ENCODE measurements around the gene HELZ2. TPM values are rescaled to one million over a fixed set of nuclear protein-coding genes. Genes with fewer than 3 reads are reported as not detected.

The HELZ2 gene
- polyA plus RNA-seq, 1 of the 3 experiments (the other 2 are of a cell fraction) = 7.6 TPM

DNA sequence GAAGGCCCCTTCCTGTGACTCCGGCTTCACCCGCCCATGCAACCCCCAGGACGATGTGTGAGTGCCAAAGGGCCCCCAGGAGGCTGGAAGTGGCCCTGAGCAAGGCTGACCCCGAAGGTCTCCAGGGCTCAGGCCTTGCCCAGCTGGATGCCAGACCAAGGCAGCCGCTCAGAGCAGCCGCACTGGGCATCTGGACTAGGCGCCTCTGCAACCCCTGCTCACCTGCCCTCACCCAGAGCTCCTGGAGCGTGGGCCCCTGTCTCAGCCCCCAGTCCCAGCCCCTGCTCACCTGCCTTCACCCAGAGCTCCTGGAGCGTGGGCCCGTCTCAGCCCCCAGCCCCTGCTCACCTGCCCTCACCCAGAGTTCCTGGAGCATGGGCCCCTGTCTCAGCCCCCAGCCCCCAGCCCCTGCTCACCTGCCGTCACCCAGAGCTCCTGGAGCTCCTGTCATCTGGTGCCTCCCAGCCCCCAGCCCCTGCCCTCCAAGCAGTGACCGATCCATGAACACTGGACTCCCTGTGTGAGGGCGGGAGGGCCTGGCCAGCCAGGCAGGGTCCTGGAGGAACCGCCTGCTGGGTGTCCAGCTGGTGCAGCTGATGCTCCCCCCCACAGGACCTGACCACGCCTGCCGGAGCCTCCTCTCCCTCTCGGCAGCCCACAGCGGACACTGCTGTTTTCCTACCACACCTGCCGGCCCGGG is 27.6 kb downstream of the HELZ2 start (continued):
- TF ChIP-seq, protein P1, sequence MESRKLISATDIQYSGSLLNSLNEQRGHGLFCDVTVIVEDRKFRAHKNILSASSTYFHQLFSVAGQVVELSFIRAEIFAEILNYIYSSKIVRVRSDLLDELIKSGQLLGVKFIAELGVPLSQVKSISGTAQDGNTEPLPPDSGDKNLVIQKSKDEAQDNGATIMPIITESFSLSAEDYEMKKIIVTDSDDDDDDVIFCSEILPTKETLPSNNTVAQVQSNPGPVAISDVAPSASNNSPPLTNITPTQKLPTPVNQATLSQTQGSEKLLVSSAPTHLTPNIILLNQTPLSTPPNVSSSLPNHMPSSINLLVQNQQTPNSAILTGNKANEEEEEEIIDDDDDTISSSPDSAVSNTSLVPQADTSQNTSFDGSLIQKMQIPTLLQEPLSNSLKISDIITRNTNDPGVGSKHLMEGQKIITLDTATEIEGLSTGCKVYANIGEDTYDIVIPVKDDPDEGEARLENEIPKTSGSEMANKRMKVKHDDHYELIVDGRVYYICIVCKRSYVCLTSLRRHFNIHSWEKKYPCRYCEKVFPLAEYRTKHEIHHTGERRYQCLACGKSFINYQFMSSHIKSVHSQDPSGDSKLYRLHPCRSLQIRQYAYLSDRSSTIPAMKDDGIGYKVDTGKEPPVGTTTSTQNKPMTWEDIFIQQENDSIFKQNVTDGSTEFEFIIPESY (IDR thresholded peaks at IDR 0.05; ENCODE audit: borderline replicate concordance, low read depth) = no peak
- TF ChIP-seq, protein P2, sequence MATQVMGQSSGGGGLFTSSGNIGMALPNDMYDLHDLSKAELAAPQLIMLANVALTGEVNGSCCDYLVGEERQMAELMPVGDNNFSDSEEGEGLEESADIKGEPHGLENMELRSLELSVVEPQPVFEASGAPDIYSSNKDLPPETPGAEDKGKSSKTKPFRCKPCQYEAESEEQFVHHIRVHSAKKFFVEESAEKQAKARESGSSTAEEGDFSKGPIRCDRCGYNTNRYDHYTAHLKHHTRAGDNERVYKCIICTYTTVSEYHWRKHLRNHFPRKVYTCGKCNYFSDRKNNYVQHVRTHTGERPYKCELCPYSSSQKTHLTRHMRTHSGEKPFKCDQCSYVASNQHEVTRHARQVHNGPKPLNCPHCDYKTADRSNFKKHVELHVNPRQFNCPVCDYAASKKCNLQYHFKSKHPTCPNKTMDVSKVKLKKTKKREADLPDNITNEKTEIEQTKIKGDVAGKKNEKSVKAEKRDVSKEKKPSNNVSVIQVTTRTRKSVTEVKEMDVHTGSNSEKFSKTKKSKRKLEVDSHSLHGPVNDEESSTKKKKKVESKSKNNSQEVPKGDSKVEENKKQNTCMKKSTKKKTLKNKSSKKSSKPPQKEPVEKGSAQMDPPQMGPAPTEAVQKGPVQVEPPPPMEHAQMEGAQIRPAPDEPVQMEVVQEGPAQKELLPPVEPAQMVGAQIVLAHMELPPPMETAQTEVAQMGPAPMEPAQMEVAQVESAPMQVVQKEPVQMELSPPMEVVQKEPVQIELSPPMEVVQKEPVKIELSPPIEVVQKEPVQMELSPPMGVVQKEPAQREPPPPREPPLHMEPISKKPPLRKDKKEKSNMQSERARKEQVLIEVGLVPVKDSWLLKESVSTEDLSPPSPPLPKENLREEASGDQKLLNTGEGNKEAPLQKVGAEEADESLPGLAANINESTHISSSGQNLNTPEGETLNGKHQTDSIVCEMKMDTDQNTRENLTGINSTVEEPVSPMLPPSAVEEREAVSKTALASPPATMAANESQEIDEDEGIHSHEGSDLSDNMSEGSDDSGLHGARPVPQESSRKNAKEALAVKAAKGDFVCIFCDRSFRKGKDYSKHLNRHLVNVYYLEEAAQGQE (IDR thresholded peaks at IDR 0.05; ENCODE audit: low read depth, low read length) = no peak
- no peak for TF ChIP-seq FOSL2 (IDR thresholded peaks at IDR 0.05; ENCODE audit: borderline replicate concordance, low read depth)
- TF ChIP-seq, protein P3, sequence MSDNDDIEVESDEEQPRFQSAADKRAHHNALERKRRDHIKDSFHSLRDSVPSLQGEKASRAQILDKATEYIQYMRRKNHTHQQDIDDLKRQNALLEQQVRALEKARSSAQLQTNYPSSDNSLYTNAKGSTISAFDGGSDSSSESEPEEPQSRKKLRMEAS (IDR thresholded peaks at IDR 0.05; ENCODE audit: low read depth) = no peak

DNA sequence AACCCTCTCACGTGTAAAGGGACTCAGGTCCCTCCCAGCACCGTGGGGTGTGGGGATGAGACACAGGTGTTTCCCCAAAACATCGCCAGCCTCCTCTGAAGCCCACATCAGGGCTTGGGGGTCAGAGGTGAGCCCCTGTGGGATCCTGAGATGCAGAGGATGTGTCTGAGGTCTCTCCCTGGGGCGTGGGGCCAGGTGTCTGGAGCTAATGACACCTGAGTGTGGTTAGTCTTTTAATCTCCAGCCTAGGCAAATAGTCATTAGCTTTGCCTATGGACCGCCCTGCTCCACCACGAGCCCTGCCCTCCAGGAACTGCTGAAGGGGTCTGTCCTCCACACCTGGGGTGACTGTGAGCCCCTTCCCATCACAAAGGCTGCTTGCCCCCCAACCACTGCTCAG is 28.2 kb downstream of the HELZ2 start:
- DNase-seq = no peak
- Histone ChIP-seq H3F3A (replicated peaks; ENCODE audit: insufficient read depth) (no peaks in the 10 kb centered on the region), H3K36me3 (replicated peaks in 1 of 2; ENCODE audit: control insufficient read depth in 1 of 2, insufficient read depth in 2 of 2, low read length in 1 of 2) (no peaks in the 10 kb centered on the region), H3K4me3 (ENCODE audit: low read depth in 2 of 2, low read length in 1 of 2) (no peak overlapping the region), H3K4me1 (ENCODE audit: control insufficient read depth in 1 of 2, insufficient read depth in 2 of 2, low read depth in 1 of 2, low read length in 1 of 2) (peaks cover 0 to 3% of the 10 kb centered on the region in 2 experiments; a peak in 1 of 4 replicates), H3K27me3 (ENCODE audit: insufficient read depth) (no peaks in the 10 kb centered on the region), H3K9me3 (no peaks in the 10 kb centered on the region), H4K20me1 (ENCODE audit: insufficient read depth) (no peaks in the 10 kb centered on the region), H3K27ac (ENCODE audit: low read depth in 2 of 2, low read length in 1 of 2) (no peak overlapping the region), H3K79me2 (ENCODE audit: insufficient read depth) (no peaks in the 10 kb centered on the region), H3K9me2 (no peaks in the 10 kb centered on the region), H3K4me2 (no peak overlapping the region), H3K9ac (no peak overlapping the region), H2AFZ (ENCODE audit: low read depth) (no peak overlapping the region)
- WGBS (ENCODE audit: low lambda C conversion rate) = 61% methylated on average over 4 of the region's 6 CpGs
- CTCF ChIA-PET = interaction anchor here (1.7 to 8.2 kb wide), 2 partner anchors 7 to 428 kb away, joined by 4 to 66 read pairs; partner anchors contain the start of gene PTK6
- POLR2A ChIA-PET = no interaction called here
- TF ChIP-seq, protein P4, sequence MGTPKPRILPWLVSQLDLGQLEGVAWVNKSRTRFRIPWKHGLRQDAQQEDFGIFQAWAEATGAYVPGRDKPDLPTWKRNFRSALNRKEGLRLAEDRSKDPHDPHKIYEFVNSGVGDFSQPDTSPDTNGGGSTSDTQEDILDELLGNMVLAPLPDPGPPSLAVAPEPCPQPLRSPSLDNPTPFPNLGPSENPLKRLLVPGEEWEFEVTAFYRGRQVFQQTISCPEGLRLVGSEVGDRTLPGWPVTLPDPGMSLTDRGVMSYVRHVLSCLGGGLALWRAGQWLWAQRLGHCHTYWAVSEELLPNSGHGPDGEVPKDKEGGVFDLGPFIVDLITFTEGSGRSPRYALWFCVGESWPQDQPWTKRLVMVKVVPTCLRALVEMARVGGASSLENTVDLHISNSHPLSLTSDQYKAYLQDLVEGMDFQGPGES (IDR thresholded peaks at IDR 0.05; ENCODE audit: low read depth, low read length) = no peak
- TF ChIP-seq, protein P1 (IDR thresholded peaks at IDR 0.05; ENCODE audit: borderline replicate concordance, low read depth) = no peak
- TF ChIP-seq TEAD4 (IDR thresholded peaks at IDR 0.05; ENCODE audit: borderline replicate concordance, insufficient read depth) = no peak
- TF ChIP-seq EP300 (IDR thresholded peaks at IDR 0.05; ENCODE audit: borderline replicate concordance in 1 of 2, low read depth in 1 of 2, low read length in 1 of 2) = no peak
- no peak for TF ChIP-seq NFIC (IDR thresholded peaks at IDR 0.05; ENCODE audit: borderline replicate concordance)
- TF ChIP-seq, protein P5, sequence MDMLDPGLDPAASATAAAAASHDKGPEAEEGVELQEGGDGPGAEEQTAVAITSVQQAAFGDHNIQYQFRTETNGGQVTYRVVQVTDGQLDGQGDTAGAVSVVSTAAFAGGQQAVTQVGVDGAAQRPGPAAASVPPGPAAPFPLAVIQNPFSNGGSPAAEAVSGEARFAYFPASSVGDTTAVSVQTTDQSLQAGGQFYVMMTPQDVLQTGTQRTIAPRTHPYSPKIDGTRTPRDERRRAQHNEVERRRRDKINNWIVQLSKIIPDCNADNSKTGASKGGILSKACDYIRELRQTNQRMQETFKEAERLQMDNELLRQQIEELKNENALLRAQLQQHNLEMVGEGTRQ (IDR thresholded peaks at IDR 0.05; ENCODE audit: borderline replicate concordance, low read depth, low read length) = no peak
- no peak for TF ChIP-seq SIN3A (IDR thresholded peaks at IDR 0.05; ENCODE audit: borderline replicate concordance, low read depth, low read length)
- no peak for TF ChIP-seq GABPA (IDR thresholded peaks at IDR 0.05; ENCODE audit: low read depth)
- TF ChIP-seq FOXJ3 (CRISPR knock-in tag; IDR thresholded peaks at IDR 0.05) = no peak
- TF ChIP-seq MEF2A (IDR thresholded peaks at IDR 0.05; ENCODE audit: borderline replicate concordance, low read depth) = no peak
- TF ChIP-seq, protein P2 (IDR thresholded peaks at IDR 0.05; ENCODE audit: low read depth, low read length) = no peak

All from SK-N-SH (cell line).